ENCODE data around the gene MPDZ. TPM values are rescaled to one million over a fixed set of nuclear protein-coding genes. Genes with fewer than 3 reads are reported as not detected.

Gene MPDZ
- total and polyA plus RNA-seq, 2 of the 13 experiments (the other 11 are each of a cell fraction or from before 2014, with no cell fraction given), result 12.4 to 14.7 TPM

DNA sequence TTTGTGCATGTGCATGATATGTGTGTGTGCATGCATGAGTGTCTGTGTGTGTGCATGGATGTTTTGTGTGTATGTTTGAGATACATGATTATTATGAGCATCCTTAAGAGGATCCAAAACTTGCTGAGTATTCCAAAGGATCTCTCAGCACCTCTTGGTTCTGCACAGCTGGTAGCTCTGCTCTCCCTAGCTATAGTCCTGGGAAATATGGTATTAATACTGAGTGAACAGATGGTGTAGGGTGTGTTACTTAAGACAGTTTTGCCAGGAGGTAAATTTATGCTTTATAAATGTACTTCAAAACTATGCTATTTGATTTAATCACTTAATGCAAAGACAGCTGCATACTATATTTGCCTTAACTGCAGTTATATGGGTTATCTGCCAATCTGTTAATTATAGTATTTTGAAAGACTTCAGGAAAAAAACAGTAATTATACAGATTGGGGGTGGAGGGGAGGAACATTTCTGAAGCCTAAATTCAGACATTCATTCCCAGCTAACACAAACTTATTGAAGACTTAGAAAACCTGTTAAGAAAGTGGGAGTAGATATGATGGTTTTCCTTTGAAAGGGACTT, 215.5 kb downstream of the MPDZ start (continued):
- TF ChIP-seq, protein P1, sequence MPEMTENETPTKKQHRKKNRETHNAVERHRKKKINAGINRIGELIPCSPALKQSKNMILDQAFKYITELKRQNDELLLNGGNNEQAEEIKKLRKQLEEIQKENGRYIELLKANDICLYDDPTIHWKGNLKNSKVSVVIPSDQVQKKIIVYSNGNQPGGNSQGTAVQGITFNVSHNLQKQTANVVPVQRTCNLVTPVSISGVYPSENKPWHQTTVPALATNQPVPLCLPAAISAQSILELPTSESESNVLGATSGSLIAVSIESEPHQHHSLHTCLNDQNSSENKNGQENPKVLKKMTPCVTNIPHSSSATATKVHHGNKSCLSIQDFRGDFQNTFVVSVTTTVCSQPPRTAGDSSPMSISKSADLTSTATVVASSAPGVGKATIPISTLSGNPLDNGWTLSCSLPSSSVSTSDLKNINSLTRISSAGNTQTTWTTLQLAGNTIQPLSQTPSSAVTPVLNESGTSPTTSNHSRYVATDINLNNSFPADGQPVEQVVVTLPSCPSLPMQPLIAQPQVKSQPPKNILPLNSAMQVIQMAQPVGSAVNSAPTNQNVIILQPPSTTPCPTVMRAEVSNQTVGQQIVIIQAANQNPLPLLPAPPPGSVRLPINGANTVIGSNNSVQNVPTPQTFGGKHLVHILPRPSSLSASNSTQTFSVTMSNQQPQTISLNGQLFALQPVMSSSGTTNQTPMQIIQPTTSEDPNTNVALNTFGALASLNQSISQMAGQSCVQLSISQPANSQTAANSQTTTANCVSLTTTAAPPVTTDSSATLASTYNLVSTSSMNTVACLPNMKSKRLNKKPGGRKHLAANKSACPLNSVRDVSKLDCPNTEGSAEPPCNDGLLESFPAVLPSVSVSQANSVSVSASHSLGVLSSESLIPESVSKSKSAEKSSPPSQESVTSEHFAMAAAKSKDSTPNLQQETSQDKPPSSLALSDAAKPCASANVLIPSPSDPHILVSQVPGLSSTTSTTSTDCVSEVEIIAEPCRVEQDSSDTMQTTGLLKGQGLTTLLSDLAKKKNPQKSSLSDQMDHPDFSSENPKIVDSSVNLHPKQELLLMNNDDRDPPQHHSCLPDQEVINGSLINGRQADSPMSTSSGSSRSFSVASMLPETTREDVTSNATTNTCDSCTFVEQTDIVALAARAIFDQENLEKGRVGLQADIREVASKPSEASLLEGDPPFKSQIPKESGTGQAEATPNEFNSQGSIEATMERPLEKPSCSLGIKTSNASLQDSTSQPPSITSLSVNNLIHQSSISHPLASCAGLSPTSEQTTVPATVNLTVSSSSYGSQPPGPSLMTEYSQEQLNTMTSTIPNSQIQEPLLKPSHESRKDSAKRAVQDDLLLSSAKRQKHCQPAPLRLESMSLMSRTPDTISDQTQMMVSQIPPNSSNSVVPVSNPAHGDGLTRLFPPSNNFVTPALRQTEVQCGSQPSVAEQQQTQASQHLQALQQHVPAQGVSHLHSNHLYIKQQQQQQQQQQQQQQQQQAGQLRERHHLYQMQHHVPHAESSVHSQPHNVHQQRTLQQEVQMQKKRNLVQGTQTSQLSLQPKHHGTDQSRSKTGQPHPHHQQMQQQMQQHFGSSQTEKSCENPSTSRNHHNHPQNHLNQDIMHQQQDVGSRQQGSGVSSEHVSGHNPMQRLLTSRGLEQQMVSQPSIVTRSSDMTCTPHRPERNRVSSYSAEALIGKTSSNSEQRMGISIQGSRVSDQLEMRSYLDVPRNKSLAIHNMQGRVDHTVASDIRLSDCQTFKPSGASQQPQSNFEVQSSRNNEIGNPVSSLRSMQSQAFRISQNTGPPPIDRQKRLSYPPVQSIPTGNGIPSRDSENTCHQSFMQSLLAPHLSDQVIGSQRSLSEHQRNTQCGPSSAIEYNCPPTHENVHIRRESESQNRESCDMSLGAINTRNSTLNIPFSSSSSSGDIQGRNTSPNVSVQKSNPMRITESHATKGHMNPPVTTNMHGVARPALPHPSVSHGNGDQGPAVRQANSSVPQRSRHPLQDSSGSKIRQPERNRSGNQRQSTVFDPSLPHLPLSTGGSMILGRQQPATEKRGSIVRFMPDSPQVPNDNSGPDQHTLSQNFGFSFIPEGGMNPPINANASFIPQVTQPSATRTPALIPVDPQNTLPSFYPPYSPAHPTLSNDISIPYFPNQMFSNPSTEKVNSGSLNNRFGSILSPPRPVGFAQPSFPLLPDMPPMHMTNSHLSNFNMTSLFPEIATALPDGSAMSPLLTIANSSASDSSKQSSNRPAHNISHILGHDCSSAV (CRISPR knock-in tag; IDR thresholded peaks at IDR 0.05; ENCODE audit: borderline replicate concordance), result no peak
- TF ChIP-seq, protein P2, sequence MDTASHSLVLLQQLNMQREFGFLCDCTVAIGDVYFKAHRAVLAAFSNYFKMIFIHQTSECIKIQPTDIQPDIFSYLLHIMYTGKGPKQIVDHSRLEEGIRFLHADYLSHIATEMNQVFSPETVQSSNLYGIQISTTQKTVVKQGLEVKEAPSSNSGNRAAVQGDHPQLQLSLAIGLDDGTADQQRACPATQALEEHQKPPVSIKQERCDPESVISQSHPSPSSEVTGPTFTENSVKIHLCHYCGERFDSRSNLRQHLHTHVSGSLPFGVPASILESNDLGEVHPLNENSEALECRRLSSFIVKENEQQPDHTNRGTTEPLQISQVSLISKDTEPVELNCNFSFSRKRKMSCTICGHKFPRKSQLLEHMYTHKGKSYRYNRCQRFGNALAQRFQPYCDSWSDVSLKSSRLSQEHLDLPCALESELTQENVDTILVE (CRISPR knock-in tag; IDR thresholded peaks at IDR 0.05), result no peak
- TF ChIP-seq NFIC (IDR thresholded peaks at IDR 0.05; ENCODE audit: low read length), result no peak
- TF ChIP-seq, protein P3, sequence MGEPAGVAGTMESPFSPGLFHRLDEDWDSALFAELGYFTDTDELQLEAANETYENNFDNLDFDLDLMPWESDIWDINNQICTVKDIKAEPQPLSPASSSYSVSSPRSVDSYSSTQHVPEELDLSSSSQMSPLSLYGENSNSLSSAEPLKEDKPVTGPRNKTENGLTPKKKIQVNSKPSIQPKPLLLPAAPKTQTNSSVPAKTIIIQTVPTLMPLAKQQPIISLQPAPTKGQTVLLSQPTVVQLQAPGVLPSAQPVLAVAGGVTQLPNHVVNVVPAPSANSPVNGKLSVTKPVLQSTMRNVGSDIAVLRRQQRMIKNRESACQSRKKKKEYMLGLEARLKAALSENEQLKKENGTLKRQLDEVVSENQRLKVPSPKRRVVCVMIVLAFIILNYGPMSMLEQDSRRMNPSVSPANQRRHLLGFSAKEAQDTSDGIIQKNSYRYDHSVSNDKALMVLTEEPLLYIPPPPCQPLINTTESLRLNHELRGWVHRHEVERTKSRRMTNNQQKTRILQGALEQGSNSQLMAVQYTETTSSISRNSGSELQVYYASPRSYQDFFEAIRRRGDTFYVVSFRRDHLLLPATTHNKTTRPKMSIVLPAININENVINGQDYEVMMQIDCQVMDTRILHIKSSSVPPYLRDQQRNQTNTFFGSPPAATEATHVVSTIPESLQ (CRISPR knock-in tag; conservative IDR thresholded peaks at IDR 0.05), result no peak
- no peak for TF ChIP-seq ATF1 (CRISPR knock-in tag; IDR thresholded peaks at IDR 0.05)
- TF ChIP-seq SP2 (CRISPR knock-in tag; IDR thresholded peaks at IDR 0.05), result no peak
- no peak for TF ChIP-seq ZNF607 (CRISPR knock-in tag; IDR thresholded peaks at IDR 0.05; ENCODE audit: borderline replicate concordance)
- no peak for TF ChIP-seq NCOA1 (CRISPR knock-in tag; IDR thresholded peaks at IDR 0.05)
- TF ChIP-seq, protein P4, sequence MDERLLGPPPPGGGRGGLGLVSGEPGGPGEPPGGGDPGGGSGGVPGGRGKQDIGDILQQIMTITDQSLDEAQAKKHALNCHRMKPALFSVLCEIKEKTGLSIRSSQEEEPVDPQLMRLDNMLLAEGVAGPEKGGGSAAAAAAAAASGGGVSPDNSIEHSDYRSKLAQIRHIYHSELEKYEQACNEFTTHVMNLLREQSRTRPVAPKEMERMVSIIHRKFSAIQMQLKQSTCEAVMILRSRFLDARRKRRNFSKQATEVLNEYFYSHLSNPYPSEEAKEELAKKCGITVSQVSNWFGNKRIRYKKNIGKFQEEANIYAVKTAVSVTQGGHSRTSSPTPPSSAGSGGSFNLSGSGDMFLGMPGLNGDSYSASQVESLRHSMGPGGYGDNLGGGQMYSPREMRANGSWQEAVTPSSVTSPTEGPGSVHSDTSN (CRISPR knock-in tag; IDR thresholded peaks at IDR 0.05), result no peak
- TF ChIP-seq ZSCAN22 (CRISPR knock-in tag; IDR thresholded peaks at IDR 0.05), result no peak
- TF ChIP-seq ZMAT3 (CRISPR knock-in tag; conservative IDR thresholded peaks at IDR 0.05), result no peak
- TF ChIP-seq, protein P5, sequence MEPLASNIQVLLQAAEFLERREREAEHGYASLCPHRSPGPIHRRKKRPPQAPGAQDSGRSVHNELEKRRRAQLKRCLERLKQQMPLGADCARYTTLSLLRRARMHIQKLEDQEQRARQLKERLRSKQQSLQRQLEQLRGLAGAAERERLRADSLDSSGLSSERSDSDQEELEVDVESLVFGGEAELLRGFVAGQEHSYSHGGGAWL (CRISPR knock-in tag; IDR thresholded peaks at IDR 0.05), result no peak
